Smooth muscle cell (in vitro differentiated cells): Measurements from ENCODE around the gene HTRA1. TPM values are rescaled to one million over a fixed set of nuclear protein-coding genes. Genes with fewer than 3 reads are reported as not detected.

Source experiments
- DNase-seq: peaks from one replicate; lab custom pipeline; 2025; ENCODE audit not compliant: unreplicated experiment; lab: John Stamatoyannopoulos, UW
- H2AFZ ChIP-seq: fragments of 200-600 bp; sonication (generic); 2 replicates; pipeline ENCODE4 v1.6.0; 2016; ENCODE audit warnings: antibody characterized with exemption, low read depth, mild to moderate bottlenecking
- H3F3A ChIP-seq: fragments of 200-600 bp; sonication (generic); 2 replicates; pipeline ENCODE4 v1.6.0; 2017; ENCODE audit warnings: antibody characterized with exemption, low read depth
- H3K27ac ChIP-seq: fragments of 200-600 bp; sonication (generic); 2 replicates; pipeline ENCODE4 v1.5.1; 2016; ENCODE audit warnings: low read depth, mild to moderate bottlenecking
- H3K27me3 ChIP-seq: fragments of 200-600 bp; sonication (generic); 2 replicates; pipeline ENCODE4 v1.6.1; 2016; ENCODE audit warnings: low read depth, mild to moderate bottlenecking
- H3K36me3 ChIP-seq: fragments of 200-600 bp; sonication (generic); 2 replicates; pipeline ENCODE4 v1.5.1; 2016; ENCODE audit warnings: low read depth
- H3K4me1 ChIP-seq: fragments of 200-600 bp; sonication (generic); 2 replicates; pipeline ENCODE4 v1.5.1; 2016; ENCODE audit warnings: low read depth
- H3K4me2 ChIP-seq: fragments of 200-600 bp; sonication (generic); 2 replicates; pipeline ENCODE4 v1.6.0; 2016; ENCODE audit warnings: mild to moderate bottlenecking
- H3K4me3 ChIP-seq: fragments of 200-600 bp; sonication (generic); 2 replicates; pipeline ENCODE4 v1.5.1; 2016; ENCODE audit warnings: mild to moderate bottlenecking
- H3K79me2 ChIP-seq: fragments of 200-600 bp; sonication (generic); 2 replicates; pipeline ENCODE4 v1.6.0; 2016; ENCODE audit warnings: low read depth, mild to moderate bottlenecking
- H3K9ac ChIP-seq: fragments of 200-600 bp; sonication (generic); 2 replicates; pipeline ENCODE4 v1.6.0; 2016; ENCODE audit warnings: low read depth
- H3K9me3 ChIP-seq: fragments of 200-600 bp; sonication (generic); replicated peaks from 2 replicates; pipeline ENCODE4 v1.5.1; 2016; ENCODE audit warnings: low read depth
- H4K20me1 ChIP-seq: fragments of 200-600 bp; sonication (generic); 2 replicates; pipeline ENCODE4 v1.6.0; 2016; ENCODE audit warnings: low read depth
- CTCF ChIP-seq: fragments of 200-600 bp; sonication (generic); IDR thresholded peaks from 2 replicates; pipeline ENCODE4 v1.5.1; 2017; ENCODE audit warnings: borderline replicate concordance, mild to moderate bottlenecking, antibody characterized with exemption; ENCODE audit not compliant: insufficient read depth, poor library complexity, severe bottlenecking
- WGBS: methylation state at CpG from one replicate; pipeline ENCODE4 v1.1.7; 2016; ENCODE audit warnings: low lambda C conversion rate; 5-methylcytosine and 5-hydroxymethylcytosine counted together
- polyA plus RNA-seq: library from polyadenylated mRNA; unstranded; fragments of >200 nt; fragmentation: Nextera tagmentation; extraction: Ambion mirVana; gene quantifications from 2 replicates; pipeline ENCODE4 v1.2.1, GENCODE V29; 2016
- total RNA-seq: library from RNA; depleted of rRNA; stranded (reverse); fragments of >200 nt; gene quantifications from 2 replicates; pipeline ENCODE4 v1.2.3, GENCODE V29; 2014

HTRA1 gene
- total and polyA plus RNA-seq, 2 experiments from 2014 or later, result 175 to 257 TPM

GRCh38 chr10:122446668-122447423 lies 14.5 kb upstream of the HTRA1 start:
- no peak overlapping the region for H3K27ac ChIP-seq
- H3K9ac ChIP-seq, result no peak overlapping the region
- H3K4me3 ChIP-seq, result no peak overlapping the region
- TF ChIP-seq CTCF, result no peak
- no peaks in the 10 kb centered on the region for H4K20me1 ChIP-seq
- 66% methylated on average over 2 of the region's 2 CpGs for WGBS
- H3K36me3 ChIP-seq, result no peaks in the 10 kb centered on the region
- H3K4me2 ChIP-seq, result no peak overlapping the region
- no peak overlapping the region for H2AFZ ChIP-seq
- no peaks in the 10 kb centered on the region for H3K9me3 ChIP-seq
- no peaks in the 10 kb centered on the region for H3K79me2 ChIP-seq
- no peaks in the 10 kb centered on the region for H3K27me3 ChIP-seq
- DNase-seq, result no peak
- no peaks in the 10 kb centered on the region for H3K4me1 ChIP-seq
- no peaks in the 10 kb centered on the region for H3F3A ChIP-seq

- Histone ChIP-seq H2AFZ (no peak overlapping the region), H3K27ac (no peak overlapping the region), H3K4me2 (no peak overlapping the region), H4K20me1 (no peaks in the 10 kb centered on the region), H3K9ac (no peak overlapping the region), H3K27me3 (no peaks in the 10 kb centered on the region), H3K9me3 (no peaks in the 10 kb centered on the region), H3K4me1 (no peaks in the 10 kb centered on the region), H3K79me2 (no peaks in the 10 kb centered on the region), H3K36me3 (no peaks in the 10 kb centered on the region), H3K4me3 (no peak overlapping the region), H3F3A (no peaks in the 10 kb centered on the region)
- WGBS, result 91% methylated on average over 3 of the region's 3 CpGs
- TF ChIP-seq CTCF, result no peak
- no peak for DNase-seq
Measured at GRCh38 chr10:122448600-122448999, 12.8 kb upstream of the HTRA1 start.

- WGBS, result 96% methylated on average over 4 of the region's 4 CpGs
- Histone ChIP-seq H3K9me3 (no peaks in the 10 kb centered on the region), H3K4me3 (no peak overlapping the region), H2AFZ (no peak overlapping the region), H3K79me2 (no peaks in the 10 kb centered on the region), H3K4me1 (no peaks in the 10 kb centered on the region), H3K9ac (no peak overlapping the region), H3K36me3 (no peaks in the 10 kb centered on the region), H3K27me3 (no peaks in the 10 kb centered on the region), H3K4me2 (no peak overlapping the region), H3F3A (no peaks in the 10 kb centered on the region), H3K27ac (no peak overlapping the region), H4K20me1 (no peaks in the 10 kb centered on the region)
- no peak for TF ChIP-seq CTCF
- DNase-seq, result no peak
Measured at GRCh38 chr10:122449153-122449552, 12.2 kb upstream of the HTRA1 start.

- 63% methylated on average over 14 of the region's 14 CpGs for WGBS
- Histone ChIP-seq H3K4me2 (no peak overlapping the region), H3K79me2 (no peaks in the 10 kb centered on the region)
Measured at GRCh38 chr10:122450353-122450990, 10.9 kb upstream of the HTRA1 start.

More at GRCh38 chr10:122450353-122450990, 10.9 kb upstream of the HTRA1 start:
- no peaks in the 10 kb centered on the region for H3K27me3 ChIP-seq
- no peaks in the 10 kb centered on the region for H3K36me3 ChIP-seq
- H3K27ac ChIP-seq, result no peak overlapping the region
- H4K20me1 ChIP-seq, result no peaks in the 10 kb centered on the region
- H3F3A ChIP-seq, result no peaks in the 10 kb centered on the region
- H3K4me3 ChIP-seq, result no peak overlapping the region
- H3K4me1 ChIP-seq, result no peaks in the 10 kb centered on the region
- DNase-seq, result no peak
- no peak for TF ChIP-seq CTCF
- H3K9me3 ChIP-seq, result no peaks in the 10 kb centered on the region
- H3K9ac ChIP-seq, result no peak overlapping the region
- no peak overlapping the region for H2AFZ ChIP-seq
